ENCODE results near the gene GALNTL6.
A peak's percentile ranks its signal among the peaks of the same experiment; 100 is the strongest.

GALNTL6 gene

DNA sequence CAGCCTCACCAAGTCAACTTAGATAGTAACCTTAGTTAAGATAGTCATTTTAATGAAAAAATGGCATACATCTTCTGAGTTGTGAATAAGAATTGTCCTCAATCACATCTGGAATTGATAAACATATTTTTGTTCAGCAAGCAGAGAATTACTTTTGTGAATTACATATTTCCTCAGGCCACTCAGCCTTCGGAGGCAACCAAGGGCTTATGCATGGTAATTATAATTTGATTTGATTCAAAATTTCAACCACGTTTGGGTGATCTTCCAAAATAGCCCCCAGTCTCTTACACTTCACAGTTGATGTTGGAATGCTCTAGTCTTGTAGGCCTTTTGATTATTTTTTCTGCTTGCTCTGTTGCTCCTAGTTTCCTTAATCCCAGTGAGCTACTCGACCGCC, 63.4 kb downstream of the GALNTL6 start:
- no peaks in the 10 kb centered on the region for H3K9me3 ChIP-seq (ENCODE audit: control insufficient read depth, low read length)
- 80% methylated on average over 1 of the region's 4 CpGs; no CpG with 5 or more reads in 1 of the 2 experiments for WGBS, 2 experiments (ENCODE audit: insufficient coverage in 2 of 2)
- no peak overlapping the region for H3K27ac ChIP-seq (ENCODE audit: low read depth, low read length, severe bottlenecking)
- no peak overlapping the region for H3K4me3 ChIP-seq (ENCODE audit: extremely low read depth, insufficient read depth, low read length, poor library complexity, severe bottlenecking)
- peaks cover 12% of the 10 kb centered on the region for H3K4me1 ChIP-seq (ENCODE audit: control insufficient read depth, insufficient read depth, low read length, poor library complexity, severe bottlenecking)
- no peaks in the 10 kb centered on the region for H3K36me3 ChIP-seq (ENCODE audit: control insufficient read depth, insufficient read depth, low read length)

DNA sequence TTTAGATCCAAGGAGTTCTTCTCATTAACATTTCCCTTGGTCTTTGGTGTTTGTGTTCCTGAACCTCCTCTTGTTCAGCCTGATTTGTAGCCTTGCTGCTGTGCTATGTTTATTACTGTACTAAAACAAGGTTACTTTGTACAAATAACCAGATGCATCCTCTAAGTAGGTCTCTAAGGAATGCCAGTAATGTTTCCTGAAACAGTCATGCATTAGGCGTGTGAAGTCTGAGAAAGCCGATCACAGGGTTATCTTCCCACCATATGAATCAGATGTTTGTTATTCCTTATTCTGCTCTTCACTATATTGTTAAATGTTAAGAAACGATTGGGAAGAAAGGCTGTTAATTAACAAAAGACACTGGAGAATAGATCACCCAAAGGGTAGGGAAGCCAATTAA, 66.9 kb downstream of the GALNTL6 start:
- peaks cover 12% of the 10 kb centered on the region for H3K4me1 ChIP-seq (ENCODE audit: control insufficient read depth, insufficient read depth, low read length, poor library complexity, severe bottlenecking)
- H3K4me3 ChIP-seq (ENCODE audit: extremely low read depth, insufficient read depth, low read length, poor library complexity, severe bottlenecking), result no peak overlapping the region
- WGBS, 2 experiments (ENCODE audit: insufficient coverage in 2 of 2), result 67 to 80% methylated on average over 1 of the region's 3 CpGs
- H3K27ac ChIP-seq (ENCODE audit: low read depth, low read length, severe bottlenecking), result peak overlapping the region; percentile 97
- no peaks in the 10 kb centered on the region for H3K9me3 ChIP-seq (ENCODE audit: control insufficient read depth, low read length)
- H3K36me3 ChIP-seq (ENCODE audit: control insufficient read depth, insufficient read depth, low read length), result no peaks in the 10 kb centered on the region

DNA sequence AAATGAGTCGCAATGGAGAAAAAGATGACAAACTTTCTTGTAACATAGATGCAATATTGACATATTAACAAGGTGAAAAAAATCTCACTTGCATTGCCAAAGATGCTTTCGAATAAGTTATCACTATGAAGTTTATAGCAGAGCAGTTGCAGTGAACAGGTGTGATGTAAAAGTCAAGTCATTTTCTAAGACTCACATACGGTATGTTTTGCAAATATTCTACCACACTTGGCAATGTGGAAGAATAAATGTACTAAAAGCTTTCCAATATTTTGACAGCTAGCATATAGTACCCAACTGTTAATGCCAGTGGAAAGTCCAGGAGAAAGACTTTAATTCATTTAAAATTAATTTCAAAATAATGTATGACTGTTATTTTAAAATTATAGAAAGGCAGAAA, 76.5 kb downstream of the GALNTL6 start:
- no CpG with 5 or more reads among the region's 3 CpGs for WGBS, 2 experiments (ENCODE audit: insufficient coverage in 2 of 2)
- H3K4me1 ChIP-seq (ENCODE audit: control insufficient read depth, insufficient read depth, low read length, poor library complexity, severe bottlenecking), result no peaks in the 10 kb centered on the region
- no peaks in the 10 kb centered on the region for H3K36me3 ChIP-seq (ENCODE audit: control insufficient read depth, insufficient read depth, low read length)
- no peaks in the 10 kb centered on the region for H3K9me3 ChIP-seq (ENCODE audit: control insufficient read depth, low read length)
- H3K27ac ChIP-seq (ENCODE audit: low read depth, low read length, severe bottlenecking), result no peak overlapping the region
- H3K4me3 ChIP-seq (ENCODE audit: extremely low read depth, insufficient read depth, low read length, poor library complexity, severe bottlenecking), result no peak overlapping the region

DNA sequence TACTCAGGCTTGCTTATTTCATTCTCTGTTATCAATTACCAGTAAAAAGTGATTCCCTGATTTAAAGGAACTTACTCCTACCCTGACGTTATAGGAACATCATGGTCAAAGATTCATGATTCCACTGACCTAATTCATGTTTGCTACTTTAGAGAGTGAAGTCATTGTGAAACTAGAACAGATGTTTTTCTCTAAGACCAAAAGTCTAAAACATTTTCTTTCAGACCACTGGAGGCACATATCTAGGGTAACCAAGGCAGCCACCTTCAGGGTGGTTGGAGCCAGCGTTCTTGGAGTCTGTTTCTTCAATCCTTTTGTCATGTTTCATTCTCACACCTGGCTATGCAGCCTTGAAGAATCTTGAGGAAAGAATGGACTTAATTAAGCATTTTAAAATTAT, 77.8 kb downstream of the GALNTL6 start:
- Histone ChIP-seq H3K27ac (ENCODE audit: low read depth, low read length, severe bottlenecking) (no peak overlapping the region), H3K9me3 (ENCODE audit: control insufficient read depth, low read length) (no peaks in the 10 kb centered on the region), H3K4me1 (ENCODE audit: control insufficient read depth, insufficient read depth, low read length, poor library complexity, severe bottlenecking) (no peaks in the 10 kb centered on the region), H3K4me3 (ENCODE audit: extremely low read depth, insufficient read depth, low read length, poor library complexity, severe bottlenecking) (no peak overlapping the region), H3K36me3 (ENCODE audit: control insufficient read depth, insufficient read depth, low read length) (no peaks in the 10 kb centered on the region)
- WGBS, 2 experiments (ENCODE audit: insufficient coverage in 2 of 2), result no CpG with 5 or more reads among the region's 2 CpGs

DNA sequence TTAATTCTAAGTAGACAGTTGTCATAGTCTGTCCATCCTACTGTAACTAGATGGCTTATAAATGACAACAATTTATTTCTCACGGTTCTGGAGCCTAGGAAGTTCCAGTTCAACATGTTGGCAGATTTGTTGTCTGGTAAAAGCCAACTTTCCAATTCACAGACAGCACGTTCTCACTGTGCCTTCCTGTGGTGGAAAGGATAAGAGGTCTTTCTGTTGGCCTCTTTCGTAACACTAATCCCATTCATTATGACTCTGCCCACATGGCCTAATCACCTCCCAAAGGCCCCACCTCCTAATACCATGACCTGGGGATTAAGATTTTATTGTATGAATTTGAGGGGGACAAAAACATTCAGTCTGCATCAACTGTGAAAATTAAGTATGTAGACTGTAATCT, 83.2 kb downstream of the GALNTL6 start:
- Histone ChIP-seq H3K9me3 (ENCODE audit: control insufficient read depth, low read length) (no peaks in the 10 kb centered on the region), H3K4me3 (ENCODE audit: extremely low read depth, insufficient read depth, low read length, poor library complexity, severe bottlenecking) (no peak overlapping the region), H3K36me3 (ENCODE audit: control insufficient read depth, insufficient read depth, low read length) (no peaks in the 10 kb centered on the region), H3K27ac (ENCODE audit: low read depth, low read length, severe bottlenecking) (no peak overlapping the region), H3K4me1 (ENCODE audit: control insufficient read depth, insufficient read depth, low read length, poor library complexity, severe bottlenecking) (no peaks in the 10 kb centered on the region)
- WGBS, 2 experiments (ENCODE audit: insufficient coverage in 2 of 2), result 68% methylated on average over 2 of the region's 3 CpGs; no CpG with 5 or more reads in 1 of the 2 experiments

DNA sequence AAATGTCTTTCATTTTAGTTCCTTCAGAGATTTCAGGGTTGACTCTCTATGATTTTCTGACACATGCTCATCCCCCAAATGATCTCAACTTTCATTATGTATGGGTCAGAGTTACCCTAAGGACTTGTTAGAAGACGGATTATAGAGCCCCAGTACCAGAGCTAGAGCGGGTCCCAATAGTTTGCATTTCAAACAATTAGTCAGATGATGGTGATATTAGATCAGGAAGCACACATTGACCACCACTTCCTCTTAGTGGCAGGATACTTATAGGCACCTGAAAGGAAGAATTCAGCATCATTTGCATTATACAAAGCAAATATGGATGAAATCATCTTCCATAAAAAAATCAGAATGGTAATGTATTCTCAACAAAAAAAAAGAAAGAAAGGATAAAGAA, 106.1 kb downstream of the GALNTL6 start:
- Histone ChIP-seq H3K4me3 (ENCODE audit: extremely low read depth, insufficient read depth, low read length, poor library complexity, severe bottlenecking) (no peak overlapping the region), H3K9me3 (ENCODE audit: control insufficient read depth, low read length) (no peaks in the 10 kb centered on the region), H3K27ac (ENCODE audit: low read depth, low read length, severe bottlenecking) (no peak overlapping the region), H3K36me3 (ENCODE audit: control insufficient read depth, insufficient read depth, low read length) (no peaks in the 10 kb centered on the region), H3K4me1 (ENCODE audit: control insufficient read depth, insufficient read depth, low read length, poor library complexity, severe bottlenecking) (no peaks in the 10 kb centered on the region)
- no CpG with 5 or more reads among the region's 2 CpGs for WGBS, 2 experiments (ENCODE audit: insufficient coverage in 2 of 2)

DNA sequence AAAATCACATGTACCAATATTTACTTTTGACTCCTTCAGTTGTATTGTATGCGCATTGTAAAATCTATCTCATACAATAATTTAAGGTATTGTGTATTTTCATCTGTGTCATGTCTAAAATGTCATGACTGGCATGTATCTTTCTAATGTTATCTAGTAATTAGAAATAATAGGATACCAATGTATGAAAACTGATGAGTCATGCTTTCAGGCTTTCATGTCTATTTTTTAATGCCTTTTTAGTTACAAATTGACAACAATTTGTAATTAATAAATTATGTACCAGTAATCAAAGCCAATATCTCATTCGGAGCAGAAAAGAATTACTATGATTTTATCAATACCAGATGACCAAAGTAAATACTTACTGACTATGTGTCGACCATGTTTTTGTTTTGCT, 107.7 kb downstream of the GALNTL6 start:
- Histone ChIP-seq H3K4me1 (ENCODE audit: control insufficient read depth, insufficient read depth, low read length, poor library complexity, severe bottlenecking) (no peaks in the 10 kb centered on the region), H3K4me3 (ENCODE audit: extremely low read depth, insufficient read depth, low read length, poor library complexity, severe bottlenecking) (no peak overlapping the region), H3K9me3 (ENCODE audit: control insufficient read depth, low read length) (no peaks in the 10 kb centered on the region), H3K27ac (ENCODE audit: low read depth, low read length, severe bottlenecking) (no peak overlapping the region), H3K36me3 (ENCODE audit: control insufficient read depth, insufficient read depth, low read length) (no peaks in the 10 kb centered on the region)
- no CpG with 5 or more reads among the region's 3 CpGs for WGBS, 2 experiments (ENCODE audit: insufficient coverage in 2 of 2)

DNA sequence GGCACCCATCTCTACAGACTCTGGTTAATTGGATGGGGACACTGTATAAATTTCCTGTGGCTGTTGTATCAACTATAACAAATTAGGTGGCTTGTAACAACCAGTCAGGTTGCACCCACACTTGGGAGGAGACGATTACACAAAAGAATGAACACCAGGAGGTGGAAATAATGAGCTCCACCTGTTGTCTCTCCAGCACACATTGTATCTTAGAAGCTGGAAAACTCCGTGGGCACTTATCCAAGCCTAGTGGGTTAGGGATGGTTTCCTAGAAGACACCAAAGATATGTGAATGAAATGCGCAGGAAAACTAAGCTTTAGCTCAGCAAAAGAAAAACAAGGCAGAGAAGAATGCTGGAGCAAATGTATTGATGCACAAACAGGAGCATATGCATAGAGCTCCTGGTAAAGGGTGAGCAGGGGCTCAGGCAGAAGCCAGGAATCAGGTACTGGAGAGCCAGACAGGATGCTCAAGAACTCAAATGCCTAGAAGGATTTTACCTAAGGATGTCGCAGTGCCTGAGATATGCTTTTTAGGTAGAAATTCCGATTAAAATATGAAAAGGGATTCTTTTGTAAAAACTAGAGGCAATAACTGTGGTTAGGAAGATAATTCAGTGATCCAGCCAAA, 111.7 kb downstream of the GALNTL6 start:
- H3K4me1 ChIP-seq (ENCODE audit: control insufficient read depth, insufficient read depth, low read length, poor library complexity, severe bottlenecking), result no peaks in the 10 kb centered on the region
- H3K4me3 ChIP-seq (ENCODE audit: extremely low read depth, insufficient read depth, low read length, poor library complexity, severe bottlenecking), result no peak overlapping the region
- no peaks in the 10 kb centered on the region for H3K9me3 ChIP-seq (ENCODE audit: control insufficient read depth, low read length)
- 86 to 91% methylated on average over 3 to 4 of the region's 5 CpGs for WGBS, 2 experiments (ENCODE audit: insufficient coverage in 2 of 2)
- H3K27ac ChIP-seq (ENCODE audit: low read depth, low read length, severe bottlenecking), result peak overlapping the region; percentile 16
- H3K36me3 ChIP-seq (ENCODE audit: control insufficient read depth, insufficient read depth, low read length), result no peaks in the 10 kb centered on the region

DNA sequence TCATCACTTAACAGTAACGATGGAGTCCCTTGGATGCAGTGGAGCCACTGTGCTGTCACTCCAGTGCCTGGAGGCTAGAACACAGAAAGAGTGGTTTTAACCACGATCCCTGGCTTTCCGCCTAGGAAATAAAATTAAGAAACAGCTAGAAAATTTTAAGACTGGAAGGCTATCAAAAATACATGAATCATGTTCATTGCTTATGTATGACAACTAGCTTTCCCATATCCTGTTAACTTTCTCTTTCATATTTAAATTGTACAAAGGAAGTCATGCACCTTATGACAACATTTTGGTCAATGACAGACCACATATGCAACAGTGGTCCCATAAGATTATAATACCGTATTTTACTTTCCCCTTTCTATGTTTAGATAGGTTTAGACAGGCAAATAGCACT, 115.1 kb downstream of the GALNTL6 start:
- Histone ChIP-seq H3K27ac (ENCODE audit: low read depth, low read length, severe bottlenecking) (no peak overlapping the region), H3K4me3 (ENCODE audit: extremely low read depth, insufficient read depth, low read length, poor library complexity, severe bottlenecking) (no peak overlapping the region), H3K4me1 (ENCODE audit: control insufficient read depth, insufficient read depth, low read length, poor library complexity, severe bottlenecking) (no peaks in the 10 kb centered on the region), H3K36me3 (ENCODE audit: control insufficient read depth, insufficient read depth, low read length) (no peaks in the 10 kb centered on the region), H3K9me3 (ENCODE audit: control insufficient read depth, low read length) (no peaks in the 10 kb centered on the region)
- 80 to 90% methylated on average over 2 of the region's 4 CpGs for WGBS, 2 experiments (ENCODE audit: insufficient coverage in 2 of 2)

DNA sequence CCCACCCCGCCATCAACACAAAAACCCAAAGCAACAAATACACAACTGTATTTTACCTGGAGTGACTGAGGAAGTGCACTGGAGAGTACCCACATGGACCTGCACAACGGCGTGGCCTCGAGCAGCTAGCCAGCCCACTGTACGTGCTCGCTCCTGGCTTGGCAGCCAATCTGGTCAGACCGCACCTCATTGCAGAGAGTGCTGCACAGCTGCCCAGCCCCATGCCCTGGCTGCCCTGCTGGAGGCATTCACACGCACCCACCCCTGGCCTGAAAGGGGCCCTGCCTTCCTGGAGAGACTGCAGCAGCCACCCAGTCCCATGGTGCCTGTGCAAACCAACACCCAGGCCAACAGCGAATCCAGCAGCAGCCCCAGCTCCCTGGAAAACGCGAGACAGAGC, 116.3 kb downstream of the GALNTL6 start:
- no peaks in the 10 kb centered on the region for H3K36me3 ChIP-seq (ENCODE audit: control insufficient read depth, insufficient read depth, low read length)
- H3K4me1 ChIP-seq (ENCODE audit: control insufficient read depth, insufficient read depth, low read length, poor library complexity, severe bottlenecking), result no peaks in the 10 kb centered on the region
- H3K4me3 ChIP-seq (ENCODE audit: extremely low read depth, insufficient read depth, low read length, poor library complexity, severe bottlenecking), result no peak overlapping the region
- WGBS, 2 experiments (ENCODE audit: insufficient coverage in 2 of 2), result 92 to 93% methylated on average over 9 to 10 of the region's 11 CpGs
- no peak overlapping the region for H3K27ac ChIP-seq (ENCODE audit: low read depth, low read length, severe bottlenecking)
- H3K9me3 ChIP-seq (ENCODE audit: control insufficient read depth, low read length), result no peaks in the 10 kb centered on the region

DNA sequence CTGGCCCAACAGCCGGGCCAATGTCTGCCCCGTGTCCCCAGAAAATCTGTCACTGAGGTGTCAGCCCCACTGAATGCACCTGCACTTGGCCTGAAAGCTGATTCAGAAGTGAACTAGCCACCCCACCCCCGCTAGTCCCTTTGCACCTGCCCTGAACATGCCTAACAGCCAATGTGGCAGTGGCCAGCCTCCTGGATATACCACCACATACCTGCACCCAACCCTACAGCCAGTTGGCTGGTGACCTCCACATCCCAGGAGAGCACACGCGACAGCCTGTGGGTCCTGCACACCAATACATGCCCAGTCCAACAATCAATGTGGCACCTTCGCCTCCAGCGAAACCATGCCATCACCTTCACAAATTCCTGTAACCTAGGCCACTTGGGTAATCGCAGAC, 116.7 kb downstream of the GALNTL6 start:
- H3K27ac ChIP-seq (ENCODE audit: low read depth, low read length, severe bottlenecking), result no peak overlapping the region
- no peaks in the 10 kb centered on the region for H3K9me3 ChIP-seq (ENCODE audit: control insufficient read depth, low read length)
- H3K36me3 ChIP-seq (ENCODE audit: control insufficient read depth, insufficient read depth, low read length), result no peaks in the 10 kb centered on the region
- no peak overlapping the region for H3K4me3 ChIP-seq (ENCODE audit: extremely low read depth, insufficient read depth, low read length, poor library complexity, severe bottlenecking)
- no peaks in the 10 kb centered on the region for H3K4me1 ChIP-seq (ENCODE audit: control insufficient read depth, insufficient read depth, low read length, poor library complexity, severe bottlenecking)
- WGBS, 2 experiments (ENCODE audit: insufficient coverage in 2 of 2), result 90 to 100% methylated on average over 4 to 8 of the region's 8 CpGs
